ENCODE results near the gene ALDOC.
A peak's percentile ranks its signal among the peaks of the same experiment; 100 is the strongest.

ALDOC gene

DNA sequence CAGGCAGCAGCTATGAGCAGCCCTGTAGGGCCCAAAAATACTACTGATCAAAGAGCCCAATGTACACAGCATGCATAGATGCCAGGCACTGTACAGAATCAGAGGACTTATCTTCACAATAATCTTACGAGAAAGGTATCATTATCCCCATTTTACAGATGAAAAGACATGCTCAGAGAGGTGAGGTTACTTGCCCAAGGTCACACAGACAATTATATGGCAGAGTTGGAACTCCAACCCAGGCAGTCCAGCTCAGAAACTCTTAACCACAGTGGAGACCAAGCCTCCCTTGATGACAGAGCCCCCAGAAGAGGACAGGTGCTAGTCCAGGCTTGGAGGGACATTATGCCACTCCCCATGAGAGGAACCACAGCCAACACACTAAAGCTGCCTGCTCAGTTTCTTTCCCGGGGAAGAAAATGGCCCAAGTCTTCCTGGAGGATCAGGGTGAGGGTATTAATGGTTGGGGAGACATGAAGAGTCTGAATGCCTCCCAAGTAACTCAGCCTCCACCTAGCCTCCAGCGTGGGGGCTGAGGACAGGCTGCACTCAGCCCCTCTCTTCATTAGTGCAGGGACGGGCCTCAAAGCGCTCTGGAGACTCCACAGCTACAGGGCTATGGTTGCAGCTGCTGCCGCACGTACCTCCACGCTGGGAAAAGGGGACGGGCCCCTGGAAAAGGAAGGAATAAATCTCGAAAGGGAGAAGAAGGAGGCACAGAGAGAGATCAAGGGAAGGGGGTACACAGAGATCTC, 25.1 kb downstream of the ALDOC start:
- no peak for TF ChIP-seq CTCF (conservative IDR thresholded peaks at IDR 0.05; ENCODE audit: low read length)
- H3K4me3 ChIP-seq (ENCODE audit: low read length), result peak overlapping the region; percentile 69
- peak; percentile 14 for DNase-seq (ENCODE audit: low read depth)

DNA sequence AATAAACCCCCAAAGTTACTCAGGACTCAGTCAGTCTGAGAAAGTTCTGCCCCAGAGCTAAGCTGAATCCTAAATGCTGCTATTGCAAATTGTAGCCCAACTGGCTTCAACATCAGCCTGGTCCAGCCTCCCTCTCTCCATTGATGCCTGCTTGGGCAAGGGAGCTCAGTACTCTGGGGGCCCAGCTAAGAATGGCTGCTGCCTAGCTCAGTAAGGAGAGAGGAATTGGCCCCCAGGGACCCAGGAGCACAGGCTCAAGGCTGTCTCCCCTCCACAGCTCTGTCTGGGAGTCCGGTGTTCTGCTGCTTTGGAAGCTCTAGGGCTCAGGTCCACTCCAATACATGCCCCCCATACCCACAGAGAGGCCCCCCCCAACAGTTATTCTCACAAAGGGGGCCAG, 25.8 kb downstream of the ALDOC start:
- no peak overlapping the region for H3K4me3 ChIP-seq (ENCODE audit: low read length)
- TF ChIP-seq CTCF (conservative IDR thresholded peaks at IDR 0.05; ENCODE audit: low read length), result no peak
- DNase-seq (ENCODE audit: low read depth), result no peak

DNA sequence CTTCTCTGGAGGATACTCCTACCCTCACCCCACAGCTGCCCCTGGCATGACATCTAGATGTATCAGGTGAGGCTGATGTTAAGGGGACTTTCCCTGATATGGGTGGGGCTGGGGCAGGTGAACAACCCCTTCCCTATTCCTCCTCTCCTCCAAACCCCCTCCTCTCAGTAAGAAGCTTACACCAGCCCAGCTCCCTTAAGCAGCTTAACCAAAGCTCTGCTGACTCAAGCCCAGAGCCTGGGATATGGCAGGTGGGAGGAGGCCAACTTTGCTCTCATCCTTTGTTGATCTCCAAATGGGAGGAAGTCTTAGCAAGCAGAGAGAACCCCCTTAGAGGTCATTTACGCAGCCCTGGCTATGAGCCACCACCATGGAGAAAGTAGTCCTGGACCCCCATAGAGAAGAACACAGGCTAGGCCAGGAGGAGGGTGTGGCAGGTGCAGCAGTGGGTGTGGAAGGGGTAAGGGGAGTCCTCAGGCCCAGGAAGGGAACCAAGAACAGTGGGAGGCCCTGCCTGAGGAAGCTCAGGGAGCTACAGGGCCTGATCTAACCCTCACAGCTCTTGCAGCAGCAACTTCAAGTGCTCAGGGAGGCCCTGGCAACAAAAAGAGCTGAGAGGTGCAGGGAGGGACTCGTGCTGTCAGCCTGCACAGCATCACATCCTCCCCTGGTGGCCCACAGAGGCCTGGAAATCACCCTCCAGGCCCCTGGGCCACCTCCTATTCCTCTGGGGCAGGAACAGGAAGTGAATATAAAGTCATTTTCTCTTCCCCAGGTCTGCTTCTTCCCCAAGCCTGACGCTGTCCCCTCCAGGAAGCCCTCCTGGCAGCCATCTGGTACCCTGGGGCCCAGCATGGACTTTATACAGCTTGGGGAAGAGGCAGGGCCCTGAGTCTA, 27.2 kb downstream of the ALDOC start:
- TF ChIP-seq CTCF (conservative IDR thresholded peaks at IDR 0.05; ENCODE audit: low read length), result no peak
- DNase-seq (ENCODE audit: low read depth), result no peak
- no peak overlapping the region for H3K4me3 ChIP-seq (ENCODE audit: low read length)

- DNase-seq (ENCODE audit: low read depth), result no peak
- TF ChIP-seq CTCF (conservative IDR thresholded peaks at IDR 0.05; ENCODE audit: low read length), result no peak
- H3K4me3 ChIP-seq (ENCODE audit: low read length), result no peak overlapping the region
Measured at GRCh38 chr17:28548417-28549130, 28.1 kb downstream of the ALDOC start.

DNA sequence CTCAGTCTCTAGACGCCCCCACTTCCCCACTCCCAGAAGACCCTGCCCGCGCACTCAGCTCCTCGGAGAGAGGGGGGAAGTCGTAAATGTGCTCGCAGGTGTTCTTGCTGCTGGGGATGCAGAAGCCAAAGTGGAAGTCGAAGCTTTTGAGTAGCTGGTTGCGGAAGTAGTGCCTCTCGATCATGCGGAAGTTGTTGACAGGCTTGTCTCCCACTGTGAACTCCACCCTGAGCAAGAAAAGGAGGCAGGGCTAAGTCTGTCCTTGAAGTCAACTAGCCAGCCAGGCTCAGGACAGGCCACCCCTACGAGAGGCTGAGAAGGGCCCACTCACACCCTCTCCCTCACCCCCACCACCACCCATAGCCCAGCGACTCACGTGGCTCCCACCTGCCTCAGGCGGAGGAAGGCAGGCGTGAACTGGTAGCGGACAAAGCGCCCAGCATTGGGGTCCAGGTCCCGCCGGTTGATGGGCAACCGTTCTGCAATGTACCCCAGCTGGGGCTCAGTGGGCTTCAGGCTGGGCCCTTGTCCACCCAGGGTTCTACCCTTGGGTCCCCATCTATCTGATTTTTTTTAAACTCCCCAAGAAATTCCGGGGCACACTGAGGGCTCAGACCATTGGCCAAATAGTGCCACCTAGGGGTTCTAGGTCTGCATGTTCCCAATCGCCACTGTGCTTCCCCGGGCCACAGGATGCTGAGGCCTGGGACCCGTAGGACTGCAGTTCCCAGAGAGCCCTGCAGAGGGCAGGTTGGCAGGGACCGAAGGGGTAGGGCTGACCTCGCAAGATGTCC, 28.9 kb downstream of the ALDOC start:
- peak; percentile 78 for TF ChIP-seq CTCF (conservative IDR thresholded peaks at IDR 0.05; ENCODE audit: low read length)
- H3K4me3 ChIP-seq (ENCODE audit: low read length), result no peak overlapping the region
- peak; percentile 57 for DNase-seq (ENCODE audit: low read depth)

- no peak overlapping the region for H3K4me3 ChIP-seq (ENCODE audit: low read length)
- TF ChIP-seq CTCF (conservative IDR thresholded peaks at IDR 0.05; ENCODE audit: low read length), result no peak
Measured at GRCh38 chr17:28547096-28547622, 29.5 kb downstream of the ALDOC start.

More at GRCh38 chr17:28547096-28547622, 29.5 kb downstream of the ALDOC start:
- no peak for DNase-seq (ENCODE audit: low read depth)
